Spleen (tissue), 7 donors: ENCODE results near the gene GOSR1.
"Not testable (repeated sequence)": the region's sequence is repeated elsewhere in the genome, so short reads cannot be mapped to it uniquely, and the experiment has no call there.

Source experiments
- POLR2A ChIP-seq, 3 donors: fragments of 450-650 bp; IDR thresholded peaks; one replicate each; pipeline ENCODE4 v1.5.1; 2017; ENCODE audit warnings: antibody characterized with exemption in 3 of 3, mild to moderate bottlenecking in 1 of 3
- POLR2AphosphoS5 ChIP-seq, 3 donors: sonication (generic); formaldehyde crosslinking; IDR thresholded peaks; one replicate each; pipeline ENCODE4 v1.5.1; 2017; ENCODE audit warnings: antibody characterized with exemption in 3 of 3
- TF ChIP-seq, protein P1 (sequence below), 11 experiments: fragments of 200-600 bp in 7 of 11; fragments of 450-650 bp in 4 of 11; sonication (generic) in 4 of 11; IDR thresholded peaks in 8 of 11; conservative IDR thresholded peaks in 3 of 11; 1 replicate in 7 of 11; 2 replicates in 4 of 11; pipeline versions ENCODE4 v1.4.0 to v1.8.0; 2016 to 2021; ENCODE audit warnings: antibody characterized with exemption in 11 of 11, inconsistent platforms in 4 of 11, mild to moderate bottlenecking in 1 of 11
- donor health status: DM: no; HTN: no; CAD: no; lungs with moderate emphysema.
- donor health status: DM: no; HTN: no; CAD: no.
- donor health status: DM: no; HTN: no; CAD: no.

DNA sequence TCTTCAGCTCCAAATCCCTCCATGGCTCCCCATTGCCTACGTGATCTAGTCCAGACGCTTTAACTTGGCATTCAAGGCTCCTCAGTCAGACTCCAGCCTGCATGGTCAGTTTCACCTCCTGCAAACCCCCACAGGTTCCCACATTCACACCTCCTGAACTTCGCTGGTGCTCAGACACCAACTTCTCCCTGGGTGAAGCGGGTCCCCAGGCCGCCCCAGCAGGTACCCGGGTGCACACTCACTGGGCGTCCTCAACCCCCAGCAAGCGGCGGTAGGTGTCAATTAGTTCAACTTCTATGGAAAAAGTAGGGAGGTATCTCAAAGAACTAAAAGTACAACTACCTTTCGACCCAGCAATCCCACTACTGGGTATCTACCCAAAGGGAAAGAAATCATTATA lies 97.6 kb downstream of the GOSR1 start:
- TF ChIP-seq, protein P1, sequence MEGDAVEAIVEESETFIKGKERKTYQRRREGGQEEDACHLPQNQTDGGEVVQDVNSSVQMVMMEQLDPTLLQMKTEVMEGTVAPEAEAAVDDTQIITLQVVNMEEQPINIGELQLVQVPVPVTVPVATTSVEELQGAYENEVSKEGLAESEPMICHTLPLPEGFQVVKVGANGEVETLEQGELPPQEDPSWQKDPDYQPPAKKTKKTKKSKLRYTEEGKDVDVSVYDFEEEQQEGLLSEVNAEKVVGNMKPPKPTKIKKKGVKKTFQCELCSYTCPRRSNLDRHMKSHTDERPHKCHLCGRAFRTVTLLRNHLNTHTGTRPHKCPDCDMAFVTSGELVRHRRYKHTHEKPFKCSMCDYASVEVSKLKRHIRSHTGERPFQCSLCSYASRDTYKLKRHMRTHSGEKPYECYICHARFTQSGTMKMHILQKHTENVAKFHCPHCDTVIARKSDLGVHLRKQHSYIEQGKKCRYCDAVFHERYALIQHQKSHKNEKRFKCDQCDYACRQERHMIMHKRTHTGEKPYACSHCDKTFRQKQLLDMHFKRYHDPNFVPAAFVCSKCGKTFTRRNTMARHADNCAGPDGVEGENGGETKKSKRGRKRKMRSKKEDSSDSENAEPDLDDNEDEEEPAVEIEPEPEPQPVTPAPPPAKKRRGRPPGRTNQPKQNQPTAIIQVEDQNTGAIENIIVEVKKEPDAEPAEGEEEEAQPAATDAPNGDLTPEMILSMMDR (IDR thresholded peaks at IDR 0.05 in 8 of 11, conservative IDR thresholded peaks at IDR 0.05 in 3 of 11) = not testable (repeated sequence)
- not testable (repeated sequence) for TF ChIP-seq POLR2A, POLR2AphosphoS5 (IDR thresholded peaks at IDR 0.05)
